ENCODE results near the gene MSX1. TPM values are rescaled to one million over a fixed set of nuclear protein-coding genes. Genes with fewer than 3 reads are reported as not detected.

Gene MSX1
- total RNA-seq, 1 experiment from 2014 or later: not detected

DNA sequence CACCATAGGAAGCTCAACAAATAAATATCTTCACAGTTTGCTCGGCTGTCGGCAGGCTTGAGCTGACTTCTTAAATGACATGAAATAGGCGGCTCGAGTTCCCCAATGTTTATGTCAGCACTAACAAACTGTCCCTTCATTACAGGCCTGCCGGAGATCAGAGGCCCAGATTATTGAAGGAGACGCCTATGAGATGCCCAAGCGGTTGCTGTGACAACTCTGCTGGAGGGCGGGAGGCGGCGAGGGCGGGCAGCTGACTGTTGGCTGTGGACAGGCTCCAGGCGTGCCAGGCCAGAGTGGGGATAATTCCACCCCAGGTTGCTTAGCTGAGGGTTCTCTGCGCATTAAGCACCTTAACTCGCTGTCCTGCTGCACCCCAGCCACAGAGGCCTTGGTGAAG is 39.2 kb upstream of the MSX1 start:
- no peak overlapping the region for H2BK12ac ChIP-seq (ENCODE audit: insufficient read length, low read depth, low read length)
- no peak overlapping the region for H3K27ac Mint-ChIP-seq
- no peaks in the 10 kb centered on the region for H3K79me1 ChIP-seq (ENCODE audit: insufficient read depth, low read depth, low read length, poor library complexity, severe bottlenecking)
- no peaks in the 10 kb centered on the region for H4K20me1 ChIP-seq (ENCODE audit: control insufficient read depth, insufficient read depth, insufficient read length)
- H3K27me3 Mint-ChIP-seq (ENCODE audit: low read depth): peaks cover 62% of the 10 kb centered on the region
- no peak overlapping the region for H3K4ac ChIP-seq (ENCODE audit: low read depth, low read length)
- no peak overlapping the region for H2AK5ac ChIP-seq (ENCODE audit: insufficient read length, low read length)
- no peak overlapping the region for H3K4me2 ChIP-seq (ENCODE audit: insufficient read depth, insufficient read length, low read length)
- H2BK15ac ChIP-seq (ENCODE audit: low read depth, low read length): no peak overlapping the region
- no peak overlapping the region for H4K5ac ChIP-seq (ENCODE audit: insufficient read length, low read depth, low read length)
- H2BK5ac ChIP-seq (ENCODE audit: insufficient read length, low read length): no peak overlapping the region
- peaks cover 4 to 12% (median 5%) of the 10 kb centered on the region in 3 experiments; a peak in 6 of 7 replicates for H3K36me3 Mint-ChIP-seq (ENCODE audit: insufficient read depth in 1 of 3, low read depth in 3 of 3)
- no peak overlapping the region for H3K27ac ChIP-seq (ENCODE audit: insufficient read length, low read depth, low read length)
- no peak overlapping the region for H3K9ac ChIP-seq (ENCODE audit: extremely low read depth, insufficient read length, low read length)
- peaks cover 0 to 2% of the 10 kb centered on the region in 2 experiments; a peak in 1 of 4 replicates for H3K4me1 Mint-ChIP-seq
- H2AFZ ChIP-seq (ENCODE audit: low read length): no peak overlapping the region
- no peak overlapping the region for H3K56ac ChIP-seq (ENCODE audit: insufficient read length, low read depth, low read length)
- H3T11ph ChIP-seq (ENCODE audit: low read length): no peak overlapping the region
- TF ChIP-seq, protein P1, sequence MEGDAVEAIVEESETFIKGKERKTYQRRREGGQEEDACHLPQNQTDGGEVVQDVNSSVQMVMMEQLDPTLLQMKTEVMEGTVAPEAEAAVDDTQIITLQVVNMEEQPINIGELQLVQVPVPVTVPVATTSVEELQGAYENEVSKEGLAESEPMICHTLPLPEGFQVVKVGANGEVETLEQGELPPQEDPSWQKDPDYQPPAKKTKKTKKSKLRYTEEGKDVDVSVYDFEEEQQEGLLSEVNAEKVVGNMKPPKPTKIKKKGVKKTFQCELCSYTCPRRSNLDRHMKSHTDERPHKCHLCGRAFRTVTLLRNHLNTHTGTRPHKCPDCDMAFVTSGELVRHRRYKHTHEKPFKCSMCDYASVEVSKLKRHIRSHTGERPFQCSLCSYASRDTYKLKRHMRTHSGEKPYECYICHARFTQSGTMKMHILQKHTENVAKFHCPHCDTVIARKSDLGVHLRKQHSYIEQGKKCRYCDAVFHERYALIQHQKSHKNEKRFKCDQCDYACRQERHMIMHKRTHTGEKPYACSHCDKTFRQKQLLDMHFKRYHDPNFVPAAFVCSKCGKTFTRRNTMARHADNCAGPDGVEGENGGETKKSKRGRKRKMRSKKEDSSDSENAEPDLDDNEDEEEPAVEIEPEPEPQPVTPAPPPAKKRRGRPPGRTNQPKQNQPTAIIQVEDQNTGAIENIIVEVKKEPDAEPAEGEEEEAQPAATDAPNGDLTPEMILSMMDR (conservative IDR thresholded peaks at IDR 0.05): no peak
- H3K9me3 ChIP-seq (ENCODE audit: control insufficient read depth, low read depth, low read length): no peaks in the 10 kb centered on the region
- H3K4me3 Mint-ChIP-seq: no peak overlapping the region
- no peak overlapping the region for H4K91ac ChIP-seq (ENCODE audit: insufficient read length, low read depth, low read length)
- H3K18ac ChIP-seq (ENCODE audit: insufficient read length, low read depth, low read length): no peak overlapping the region
- H3K23ac ChIP-seq (ENCODE audit: insufficient read length, low read depth, low read length): no peak overlapping the region
- H3K23me2 ChIP-seq (ENCODE audit: insufficient read length, low read depth, low read length, poor library complexity, severe bottlenecking): no peaks in the 10 kb centered on the region
- H4K8ac ChIP-seq (replicated peaks; ENCODE audit: insufficient read length, low read depth, low read length): no peak overlapping the region
- no peak for DNase-seq
- WGBS (ENCODE audit: extremely low coverage, insufficient read length, low lambda C conversion rate): no CpG with 5 or more reads among the region's 14 CpGs
- no peaks in the 10 kb centered on the region for H3K79me2 ChIP-seq (ENCODE audit: insufficient read depth, low read length)
- H3K14ac ChIP-seq (ENCODE audit: insufficient read depth, low read length): no peak overlapping the region
- H2BK20ac ChIP-seq (ENCODE audit: low read depth, low read length, poor library complexity, severe bottlenecking): no peak overlapping the region
- H3K9me3 Mint-ChIP-seq: peaks cover 12 to 13% of the 10 kb centered on the region in 2 experiments; a peak in 4 of 5 replicates
- 0 out of 2 replicates have a peak, but pooled peaks cover 3% of the 10 kb centered on the region for H3K27me3 ChIP-seq (ENCODE audit: insufficient read depth, low read length)
- H3K4me1 ChIP-seq (ENCODE audit: insufficient read depth, low read length): no peaks in the 10 kb centered on the region
- no peak overlapping the region for H2BK120ac ChIP-seq (ENCODE audit: low read depth, low read length, poor library complexity, severe bottlenecking)

Data from H9 (cell line).